DND-41 (cell line): ENCODE measurements around the gene IGSF21.

Experiments used
- ATAC-seq: fragments of 200-7000 bp; cut with Tn5 transposase; 3 replicates; pipeline ENCODE4 v1.9.1; 2021; ENCODE audit warnings: low read depth; ENCODE audit not compliant: insufficient read depth
- DNase-seq: peaks from one replicate; pipeline ENCODE4 v3.0.0-alpha.2; 2020
- H2AFZ ChIP-seq: 2 replicates; pipeline ENCODE4 v1.6.0; 2012; ENCODE audit warnings: low read depth, low read length
- H3K27ac ChIP-seq: 2 replicates; pipeline ENCODE4 v1.5.1; 2012; ENCODE audit warnings: low read length, inconsistent platforms
- H3K27me3 ChIP-seq: fragments of 200-600 bp; sonication (generic); 2 replicates; pipeline ENCODE4 v1.6.0; 2012; ENCODE audit warnings: low read length, mild to moderate bottlenecking, inconsistent platforms; ENCODE audit not compliant: insufficient read depth, poor library complexity
- H3K36me3 ChIP-seq: 2 replicates; pipeline ENCODE4 v1.5.1; 2012; ENCODE audit warnings: low read length, inconsistent platforms; ENCODE audit not compliant: insufficient read depth
- H3K4me1 ChIP-seq: 2 replicates; pipeline ENCODE4 v1.5.1; 2012; ENCODE audit warnings: mild to moderate bottlenecking, low read length; ENCODE audit not compliant: insufficient read depth
- H3K4me2 ChIP-seq: 2 replicates; pipeline ENCODE4 v1.6.0; 2012; ENCODE audit warnings: mild to moderate bottlenecking, moderate library complexity, low read length, inconsistent platforms; ENCODE audit not compliant: insufficient read depth
- H3K4me3 ChIP-seq, 2 experiments: fragments of 200-600 bp in 1 of 2; shearing (Covaris generic) in 1 of 2; 2 replicates each; pipeline ENCODE4 v1.5.1; 2012 to 2016; ENCODE audit warnings: inconsistent platforms in 2 of 2, low read length in 2 of 2, mild to moderate bottlenecking in 2 of 2, low read depth in 1 of 2, moderate library complexity in 1 of 2
- H3K79me2 ChIP-seq: 2 replicates; pipeline ENCODE4 v1.6.0; 2012; ENCODE audit warnings: low read length, inconsistent platforms; ENCODE audit not compliant: insufficient read depth
- H3K9ac ChIP-seq: 2 replicates; pipeline ENCODE4 v1.6.0; 2012; ENCODE audit warnings: low read depth, mild to moderate bottlenecking, inconsistent platforms, low read length, moderate library complexity
- H3K9me3 ChIP-seq: 2 replicates; pipeline ENCODE4 v1.5.1; 2012; ENCODE audit warnings: low read length, moderate library complexity, mild to moderate bottlenecking, inconsistent platforms; ENCODE audit not compliant: insufficient read depth, severe bottlenecking
- H4K20me1 ChIP-seq: 2 replicates; pipeline ENCODE4 v1.6.0; 2012; ENCODE audit warnings: low read length; ENCODE audit not compliant: insufficient read depth
- EZH2 ChIP-seq: IDR thresholded peaks from 3 replicates; pipeline ENCODE4 v1.6.1; 2012; ENCODE audit warnings: borderline replicate concordance, low read depth, mild to moderate bottlenecking, moderate library complexity, low read length, inconsistent platforms; ENCODE audit not compliant: severe bottlenecking
- TF ChIP-seq, protein P1 (sequence below): IDR thresholded peaks from 2 replicates; pipeline ENCODE4 v1.5.1; 2012; ENCODE audit warnings: borderline replicate concordance, low read length, moderate library complexity, mild to moderate bottlenecking; ENCODE audit not compliant: poor library complexity, severe bottlenecking; ENCODE audit errors: extremely low read depth

Gene IGSF21

DNA sequence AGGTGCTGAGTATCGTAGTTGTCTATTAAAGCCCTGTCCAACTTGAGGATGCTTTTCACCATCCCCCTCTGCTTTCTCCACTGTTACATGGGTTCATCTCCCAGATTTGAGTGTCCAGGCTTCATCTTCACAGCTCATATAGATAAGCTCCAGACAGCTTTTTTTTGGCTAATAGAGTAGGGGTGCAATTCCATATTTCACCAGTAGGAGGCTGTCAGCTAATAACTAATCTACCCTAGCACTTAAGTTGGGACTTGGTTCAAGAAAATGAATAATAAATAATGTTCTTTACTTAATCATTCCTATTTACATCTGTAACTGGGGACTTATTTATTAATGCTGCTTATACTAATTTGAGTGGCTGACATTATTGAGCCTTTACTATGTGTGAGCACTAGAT lies 124.5 kb downstream of the IGSF21 start:
- Histone ChIP-seq H3K27me3 (no peaks in the 10 kb centered on the region), H3K9ac (no peak overlapping the region), H3K9me3 (peaks cover 13% of the 10 kb centered on the region), H4K20me1 (no peaks in the 10 kb centered on the region), H3K4me1 (no peaks in the 10 kb centered on the region), H3K79me2 (no peaks in the 10 kb centered on the region), H2AFZ (no peak overlapping the region), H3K4me3 (no peak overlapping the region), H3K4me2 (no peak overlapping the region), H3K36me3 (no peaks in the 10 kb centered on the region), H3K27ac (no peak overlapping the region)
- no peak for DNase-seq
- ATAC-seq: no peak
- no peak for TF ChIP-seq EZH2
- TF ChIP-seq, protein P1, sequence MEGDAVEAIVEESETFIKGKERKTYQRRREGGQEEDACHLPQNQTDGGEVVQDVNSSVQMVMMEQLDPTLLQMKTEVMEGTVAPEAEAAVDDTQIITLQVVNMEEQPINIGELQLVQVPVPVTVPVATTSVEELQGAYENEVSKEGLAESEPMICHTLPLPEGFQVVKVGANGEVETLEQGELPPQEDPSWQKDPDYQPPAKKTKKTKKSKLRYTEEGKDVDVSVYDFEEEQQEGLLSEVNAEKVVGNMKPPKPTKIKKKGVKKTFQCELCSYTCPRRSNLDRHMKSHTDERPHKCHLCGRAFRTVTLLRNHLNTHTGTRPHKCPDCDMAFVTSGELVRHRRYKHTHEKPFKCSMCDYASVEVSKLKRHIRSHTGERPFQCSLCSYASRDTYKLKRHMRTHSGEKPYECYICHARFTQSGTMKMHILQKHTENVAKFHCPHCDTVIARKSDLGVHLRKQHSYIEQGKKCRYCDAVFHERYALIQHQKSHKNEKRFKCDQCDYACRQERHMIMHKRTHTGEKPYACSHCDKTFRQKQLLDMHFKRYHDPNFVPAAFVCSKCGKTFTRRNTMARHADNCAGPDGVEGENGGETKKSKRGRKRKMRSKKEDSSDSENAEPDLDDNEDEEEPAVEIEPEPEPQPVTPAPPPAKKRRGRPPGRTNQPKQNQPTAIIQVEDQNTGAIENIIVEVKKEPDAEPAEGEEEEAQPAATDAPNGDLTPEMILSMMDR: peak; percentile 52

DNA sequence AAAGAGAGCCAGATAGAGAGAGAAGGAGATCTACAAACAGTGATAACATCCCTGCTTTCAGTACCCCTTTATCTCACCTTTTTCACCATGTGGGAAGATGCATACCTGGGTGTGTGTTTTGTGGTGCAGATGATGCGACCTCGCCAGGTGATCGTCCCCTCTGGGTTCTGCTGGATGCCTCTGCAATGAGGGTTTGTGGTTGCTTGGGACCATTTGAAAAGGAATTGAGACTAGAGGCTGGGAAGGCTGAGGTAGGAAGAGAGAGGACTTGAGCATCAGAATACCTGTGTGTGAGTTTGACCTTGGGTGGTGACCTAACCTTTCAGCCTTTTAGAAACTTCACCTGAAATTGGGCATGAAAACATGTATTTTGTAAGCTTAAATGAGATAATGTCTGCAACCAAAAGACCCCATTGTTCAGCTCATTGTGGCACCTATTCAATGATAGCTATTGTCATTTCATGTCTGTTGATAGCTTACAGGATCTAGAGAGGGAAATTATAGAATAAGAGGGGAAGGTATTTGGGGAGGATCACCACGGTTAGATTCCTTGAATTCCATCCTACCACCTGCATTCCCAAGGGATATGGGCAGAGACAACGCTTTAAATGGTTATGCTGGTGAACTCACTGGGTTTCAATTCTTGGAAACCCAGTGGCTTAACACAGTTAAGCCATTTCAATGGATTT lies 125.7 kb downstream of the IGSF21 start:
- H3K79me2 ChIP-seq: no peaks in the 10 kb centered on the region
- TF ChIP-seq EZH2: no peak
- TF ChIP-seq, protein P1: no peak
- H3K9ac ChIP-seq: no peak overlapping the region
- H3K27ac ChIP-seq: no peak overlapping the region
- ATAC-seq (no peak), DNase-seq (no peak)
- H3K36me3 ChIP-seq: no peaks in the 10 kb centered on the region
- H3K27me3 ChIP-seq: no peaks in the 10 kb centered on the region
- H4K20me1 ChIP-seq: no peaks in the 10 kb centered on the region
- no peak overlapping the region for H3K4me3 ChIP-seq
- H2AFZ ChIP-seq: no peak overlapping the region
- H3K4me2 ChIP-seq: no peak overlapping the region
- no peaks in the 10 kb centered on the region for H3K4me1 ChIP-seq
- H3K9me3 ChIP-seq: peaks cover 13% of the 10 kb centered on the region

DNA sequence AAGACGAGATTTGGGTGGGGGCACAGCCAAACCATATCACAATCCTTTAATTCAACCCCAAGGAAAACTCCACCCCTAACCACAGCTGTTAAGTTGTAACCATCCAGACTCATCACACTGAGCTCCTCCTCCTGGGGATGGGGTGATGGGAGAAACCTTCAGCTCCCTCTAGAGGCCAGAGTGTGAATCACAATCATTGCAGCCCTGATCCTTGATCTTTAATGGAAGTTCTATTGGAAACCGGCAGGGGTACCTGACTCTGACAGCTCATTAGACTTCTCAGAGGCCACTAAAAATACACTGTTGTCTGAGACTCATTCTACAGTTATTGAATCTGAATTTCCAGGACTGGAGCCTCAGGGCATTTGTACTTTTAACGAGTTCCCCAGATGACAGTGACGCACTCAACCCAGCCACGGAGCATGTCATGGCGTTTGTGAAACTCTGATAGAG lies 127.2 kb downstream of the IGSF21 start:
- H3K79me2 ChIP-seq: no peaks in the 10 kb centered on the region
- no peaks in the 10 kb centered on the region; the same call in 1 of the 2 replicates for H4K20me1 ChIP-seq
- peaks cover 13% of the 10 kb centered on the region for H3K9me3 ChIP-seq
- ATAC-seq: peak; percentile 45; the same call in 1 of the 3 replicates
- H2AFZ ChIP-seq: no peak overlapping the region
- H3K9ac ChIP-seq: no peak overlapping the region
- TF ChIP-seq, protein P1: peak; percentile 72
- no peak for TF ChIP-seq EZH2
- DNase-seq: peak; percentile 39
- H3K4me3 ChIP-seq: no peak overlapping the region
- H3K4me1 ChIP-seq: no peaks in the 10 kb centered on the region
- H3K27ac ChIP-seq: no peak overlapping the region
- H3K36me3 ChIP-seq: no peaks in the 10 kb centered on the region
- no peak overlapping the region for H3K4me2 ChIP-seq
- H3K27me3 ChIP-seq: no peaks in the 10 kb centered on the region
